Progenitor cell of endocrine pancreas (in vitro differentiated cells): ENCODE data around the gene PACS2. TPM values are rescaled to one million over a fixed set of nuclear protein-coding genes. Genes with fewer than 3 reads are reported as not detected.
"Not testable (repeated sequence)": the region's sequence is repeated elsewhere in the genome, so short reads cannot be mapped to it uniquely, and the experiment has no call there.

Experiments
- DNase-seq: peaks from one replicate; pipeline ENCODE4 v3.0.0; 2021; ENCODE audit warnings: low spot score; ENCODE audit not compliant: unreplicated experiment
- H3K27ac Mint-ChIP-seq: 2 replicates; pipeline ENCODE4 v1.8.0; 2021; ENCODE audit warnings: mild to moderate bottlenecking, moderate library complexity, mixed read lengths
- H3K27me3 Mint-ChIP-seq: 2 replicates; pipeline ENCODE4 v1.8.0; 2021; ENCODE audit warnings: mixed read lengths
- H3K36me3 Mint-ChIP-seq: 2 replicates; pipeline ENCODE4 v1.8.0; 2022; ENCODE audit warnings: mixed read lengths; ENCODE audit not compliant: insufficient read depth
- H3K4me1 Mint-ChIP-seq: 2 replicates; pipeline ENCODE4 v1.8.0; 2021; ENCODE audit warnings: low read depth, mixed read lengths
- H3K4me3 Mint-ChIP-seq: 2 replicates; pipeline ENCODE4 v1.8.0; 2021; ENCODE audit warnings: low read depth, mild to moderate bottlenecking, moderate library complexity, mixed read lengths
- H3K9me3 Mint-ChIP-seq: 2 replicates; pipeline ENCODE4 v1.8.0; 2021; ENCODE audit warnings: low read depth, mixed read lengths
- CTCF ChIP-seq: fragments of 200-600 bp; sonication (generic); IDR thresholded peaks from one replicate; pipeline ENCODE4 v1.5.0; 2021; ENCODE audit warnings: antibody characterized with exemption, mild to moderate bottlenecking; ENCODE audit not compliant: unreplicated experiment
- total RNA-seq: library from RNA; stranded (reverse); gene quantifications from 2 replicates; pipeline ENCODE4 v1.2.1, GENCODE V29; 2021

Gene PACS2
- total RNA-seq, 1 donor from 2014 or later = 193 TPM

GRCh38 chr14:105271224-105271890 lies 43.2 kb upstream of the PACS2 start:
- Mint-ChIP-seq H3K4me3 (no peak overlapping the region), H3K27ac (no peak overlapping the region), H3K36me3 (peaks cover 4% of the 10 kb centered on the region), H3K27me3 (no peaks in the 10 kb centered on the region), H3K4me1 (peaks cover 16% of the 10 kb centered on the region), H3K9me3 (no peaks in the 10 kb centered on the region)
- no peak for TF ChIP-seq CTCF
- DNase-seq = no peak

GRCh38 chr14:105272623-105273022 lies 41.9 kb upstream of the PACS2 start:
- no peak for DNase-seq
- Mint-ChIP-seq H3K36me3 (peaks cover 2% of the 10 kb centered on the region), H3K27me3 (no peaks in the 10 kb centered on the region), H3K9me3 (no peaks in the 10 kb centered on the region), H3K4me3 (no peak overlapping the region), H3K4me1 (peaks cover 16% of the 10 kb centered on the region), H3K27ac (no peak overlapping the region)
- TF ChIP-seq CTCF = no peak

- DNase-seq = no peak
- TF ChIP-seq CTCF = no peak
- Mint-ChIP-seq H3K9me3 (no peaks in the 10 kb centered on the region), H3K27me3 (no peaks in the 10 kb centered on the region), H3K27ac (no peak overlapping the region), H3K4me1 (peaks cover 16% of the 10 kb centered on the region), H3K36me3 (peaks cover 2% of the 10 kb centered on the region), H3K4me3 (no peak overlapping the region)
Measured at GRCh38 chr14:105273062-105273461, 41.5 kb upstream of the PACS2 start.

GRCh38 chr14:105274637-105275036 lies 39.9 kb upstream of the PACS2 start:
- no peak for TF ChIP-seq CTCF
- Mint-ChIP-seq H3K4me3 (no peak overlapping the region), H3K9me3 (no peaks in the 10 kb centered on the region), H3K36me3 (peaks cover 2% of the 10 kb centered on the region), H3K27ac (no peak overlapping the region), H3K4me1 (peaks cover 16% of the 10 kb centered on the region), H3K27me3 (no peaks in the 10 kb centered on the region)
- DNase-seq = no peak

- no peak overlapping the region for H3K4me3 Mint-ChIP-seq
- no peak for DNase-seq
- H3K9me3 Mint-ChIP-seq = no peaks in the 10 kb centered on the region
- no peak overlapping the region for H3K27ac Mint-ChIP-seq
- no peak for TF ChIP-seq CTCF
- peaks cover 2% of the 10 kb centered on the region for H3K36me3 Mint-ChIP-seq
- H3K27me3 Mint-ChIP-seq = no peaks in the 10 kb centered on the region
- peaks cover 16% of the 10 kb centered on the region for H3K4me1 Mint-ChIP-seq
Measured at GRCh38 chr14:105275267-105275946, 39.1 kb upstream of the PACS2 start.

- H3K27ac Mint-ChIP-seq, DNase-seq, H3K27me3 Mint-ChIP-seq, H3K9me3 Mint-ChIP-seq, H3K4me3 Mint-ChIP-seq, H3K36me3 Mint-ChIP-seq: not testable (repeated sequence)
- peaks cover 25% of the 10 kb centered on the region for H3K4me1 Mint-ChIP-seq
Measured at GRCh38 chr14:105277448-105277847, 37.1 kb upstream of the PACS2 start.
